ENCODE data around the gene HIGD2A.

Gene HIGD2A

GRCh38 chr5:176388444-176389134 lies at the start of gene HIGD2A, which contains the start of gene NOP16:
Gene HIGD2A (plus strand): TSS chr5:176388751. CDS start chr5:176388820, 69 bp downstream.
Gene NOP16 (minus strand): TSS chr5:176388598. CDS start chr5:176388539, 59 bp downstream.
- DNase-seq = peak; percentile 99

- no peak for DNase-seq
These were observed 49.2 kb upstream of the HIGD2A start for GRCh38 chr5:176339304-176339703.

GRCh38 chr5:176341325-176342157 lies 47.0 kb upstream of the HIGD2A start:
- DNase-seq = no peak

GRCh38 chr5:176342158-176342483 lies 46.4 kb upstream of the HIGD2A start:
- no peak for DNase-seq

GRCh38 chr5:176342766-176343458 lies 45.6 kb upstream of the HIGD2A start:
- DNase-seq = no peak

- no peak for DNase-seq
These were observed 38.1 kb upstream of the HIGD2A start for GRCh38 chr5:176350416-176350815.

GRCh38 chr5:176352116-176352878 lies 36.3 kb upstream of the HIGD2A start:
- no peak for DNase-seq

GRCh38 chr5:176353533-176353932 lies 35.0 kb upstream of the HIGD2A start:
- no peak for DNase-seq

- DNase-seq = no peak
These were observed 33.0 kb upstream of the HIGD2A start for GRCh38 chr5:176355400-176356178.

- DNase-seq = no peak
These were observed 32.4 kb upstream of the HIGD2A start for GRCh38 chr5:176356179-176356566.

GRCh38 chr5:176359658-176360057 lies 28.9 kb upstream of the HIGD2A start:
- DNase-seq = peak; percentile 14

- peak; percentile 3 for DNase-seq
These were observed 27.6 kb upstream of the HIGD2A start for GRCh38 chr5:176360894-176361436.

- DNase-seq = peak; percentile 96
These were observed 26.9 kb upstream of the HIGD2A start, which contains the start of gene KIAA1191 for GRCh38 chr5:176361437-176362232. Gene KIAA1191 (minus strand): TSS chr5:176361764. CDS start chr5:176359508, 2,256 bp downstream.

- DNase-seq = no peak
These were observed 26.4 kb upstream of the HIGD2A start for GRCh38 chr5:176362233-176362490.

GRCh38 chr5:176364765-176365350 lies 23.7 kb upstream of the HIGD2A start:
- DNase-seq = no peak

GRCh38 chr5:176365351-176366231 lies 23.0 kb upstream of the HIGD2A start, which contains the start of gene ARL10:
Gene ARL10 (plus strand): TSS chr5:176365487. CDS start chr5:176365564, 77 bp downstream.
- DNase-seq = peak; percentile 65

GRCh38 chr5:176366232-176366894 lies 22.2 kb upstream of the HIGD2A start:
- DNase-seq = no peak

GRCh38 chr5:176368726-176369125 lies 19.8 kb upstream of the HIGD2A start:
- no peak for DNase-seq

Measured in activated CD4-positive, alpha-beta T cell treated with anti-CD3 and anti-CD28 coated beads, Interleukin-2, Interleukin-6, amounts not matched to agents 100 ng/mL and 50 ng/mL, durations not matched to agents 16 hours and 8 hours (primary cell).